ENCODE measurements around the gene ZNF41. TPM values are rescaled to one million over a fixed set of nuclear protein-coding genes. Genes with fewer than 3 reads are reported as not detected.

Gene ZNF41
- total RNA-seq, result 10 to 100 TPM in 3 of 4 donors, 1 to 10 TPM in 1; 4.9 to 14.7 (median 11.5) TPM

GRCh38 chrX:47482512-47483305, at the start of gene ZNF41:
TSS of gene ZNF41 (minus strand) at chrX:47483222. CDS start at chrX:47467481, 15,741 bp downstream.
- intact Hi-C loops (cut with DNase I; ENCODE audit: low total_unique reads), result no loop called here

DNA sequence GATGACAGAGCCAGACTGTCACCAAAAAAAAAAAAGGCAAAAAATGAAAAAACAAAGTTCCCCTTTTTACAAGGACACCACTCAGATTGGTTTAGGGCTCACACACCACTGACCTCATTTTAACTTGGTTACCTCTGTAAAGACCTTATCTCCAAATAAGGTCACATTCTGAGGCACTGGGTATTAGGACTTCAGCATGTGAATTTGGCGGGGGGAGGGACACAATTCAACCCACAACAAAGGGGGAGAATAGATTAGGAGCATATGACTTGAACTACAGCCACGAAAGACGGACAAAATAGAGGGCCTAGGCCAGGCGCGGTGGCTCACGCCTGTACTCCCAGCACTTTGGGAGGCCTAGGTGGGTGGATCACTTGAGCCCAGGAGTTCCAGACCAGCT, 47.0 kb upstream of the ZNF41 start:
- Histone ChIP-seq H3K36me3 (no peaks in the 10 kb centered on the region), H3K4me3 (no peak overlapping the region), H3K9me3 (no peaks in the 10 kb centered on the region), H3K27me3 (no peaks in the 10 kb centered on the region), H3K4me1 (no peaks in the 10 kb centered on the region), H3K27ac (no peak overlapping the region)
- no peak for TF ChIP-seq POLR2A (IDR thresholded peaks at IDR 0.05)
- TF ChIP-seq, protein P1, sequence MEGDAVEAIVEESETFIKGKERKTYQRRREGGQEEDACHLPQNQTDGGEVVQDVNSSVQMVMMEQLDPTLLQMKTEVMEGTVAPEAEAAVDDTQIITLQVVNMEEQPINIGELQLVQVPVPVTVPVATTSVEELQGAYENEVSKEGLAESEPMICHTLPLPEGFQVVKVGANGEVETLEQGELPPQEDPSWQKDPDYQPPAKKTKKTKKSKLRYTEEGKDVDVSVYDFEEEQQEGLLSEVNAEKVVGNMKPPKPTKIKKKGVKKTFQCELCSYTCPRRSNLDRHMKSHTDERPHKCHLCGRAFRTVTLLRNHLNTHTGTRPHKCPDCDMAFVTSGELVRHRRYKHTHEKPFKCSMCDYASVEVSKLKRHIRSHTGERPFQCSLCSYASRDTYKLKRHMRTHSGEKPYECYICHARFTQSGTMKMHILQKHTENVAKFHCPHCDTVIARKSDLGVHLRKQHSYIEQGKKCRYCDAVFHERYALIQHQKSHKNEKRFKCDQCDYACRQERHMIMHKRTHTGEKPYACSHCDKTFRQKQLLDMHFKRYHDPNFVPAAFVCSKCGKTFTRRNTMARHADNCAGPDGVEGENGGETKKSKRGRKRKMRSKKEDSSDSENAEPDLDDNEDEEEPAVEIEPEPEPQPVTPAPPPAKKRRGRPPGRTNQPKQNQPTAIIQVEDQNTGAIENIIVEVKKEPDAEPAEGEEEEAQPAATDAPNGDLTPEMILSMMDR (IDR thresholded peaks at IDR 0.05), result no peak
- DNase-seq, result no peak
- intact Hi-C loops (cut with DNase I; ENCODE audit: low total_unique reads), result no loop called here

More at GRCh38 chrX:47482512-47483305, at the start of gene ZNF41:
- H3K4me1 ChIP-seq, result no peaks in the 10 kb centered on the region
- H3K27ac ChIP-seq, result peak within 1 kb of the TSS; percentile 92 to 94
- peak within 1 kb of the TSS; percentile 57 for H3K4me3 ChIP-seq
- H3K9me3 ChIP-seq, result no peaks in the 10 kb centered on the region
- DNase-seq, result peak; percentile 68 to 70
- peaks cover 0 to 5% of the 10 kb centered on the region in 2 donors for H3K27me3 ChIP-seq
- TF ChIP-seq POLR2A (IDR thresholded peaks at IDR 0.05), result peak; percentile 42 to 47
- TF ChIP-seq, protein P1 (IDR thresholded peaks at IDR 0.05), result no peak
- H3K36me3 ChIP-seq, result no peaks in the 10 kb centered on the region

GRCh38 chrX:47529548-47529947, 46.5 kb upstream of the ZNF41 start:
- no peaks in the 10 kb centered on the region for H3K4me1 ChIP-seq
- TF ChIP-seq, protein P1 (IDR thresholded peaks at IDR 0.05), result no peak
- TF ChIP-seq POLR2A (IDR thresholded peaks at IDR 0.05), result no peak
- intact Hi-C loops (cut with DNase I; ENCODE audit: low total_unique reads), result no loop called here
- no peaks in the 10 kb centered on the region for H3K27me3 ChIP-seq
- no peaks in the 10 kb centered on the region for H3K36me3 ChIP-seq
- no peak overlapping the region for H3K27ac ChIP-seq
- H3K4me3 ChIP-seq, result no peak overlapping the region
- DNase-seq, result no peak
- H3K9me3 ChIP-seq, result no peaks in the 10 kb centered on the region

DNA sequence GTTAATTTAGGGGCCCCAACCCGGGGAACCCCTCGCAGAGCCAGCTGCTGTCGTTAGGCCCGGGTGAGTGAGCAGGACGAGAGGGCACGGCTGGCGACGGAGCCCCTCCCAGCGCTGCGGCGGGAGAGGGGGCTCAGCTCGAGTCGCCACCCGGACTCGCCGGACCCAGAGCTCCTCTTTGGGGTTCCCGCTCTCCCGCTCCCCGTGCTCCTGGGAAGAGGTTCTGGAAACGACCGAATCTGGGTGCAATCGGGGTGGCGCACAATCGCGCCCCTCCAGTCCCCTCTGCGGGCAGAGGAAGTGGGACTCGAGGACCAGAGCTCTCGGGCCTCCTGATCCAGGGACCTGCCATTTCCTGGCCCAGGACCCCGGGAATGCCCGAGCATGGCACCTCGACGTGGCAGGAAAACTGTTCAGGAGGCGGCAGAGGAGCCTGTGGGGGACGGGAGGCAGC, 40.7 kb upstream of the ZNF41 start:
- peak overlapping the region; percentile 34 to 39 for H3K4me3 ChIP-seq
- H3K36me3 ChIP-seq, result no peaks in the 10 kb centered on the region
- intact Hi-C loops (cut with DNase I; ENCODE audit: low total_unique reads), result no loop called here
- peak overlapping the region; percentile 26 to 41 for H3K27ac ChIP-seq
- H3K4me1 ChIP-seq, result no peaks in the 10 kb centered on the region
- no peaks in the 10 kb centered on the region for H3K27me3 ChIP-seq
- no peak for TF ChIP-seq POLR2A (IDR thresholded peaks at IDR 0.05)
- TF ChIP-seq, protein P1 (IDR thresholded peaks at IDR 0.05), result peak in 1 of 4 experiments; percentile 4
- no peak for DNase-seq
- H3K9me3 ChIP-seq, result peaks cover 0 to 3% of the 10 kb centered on the region in 2 donors

- peaks cover 0 to 3% of the 10 kb centered on the region in 2 donors for H3K9me3 ChIP-seq
- H3K4me3 ChIP-seq, result peak overlapping the region; percentile 34 to 39
- H3K27ac ChIP-seq, result peak overlapping the region; percentile 26 to 41
- intact Hi-C loops (cut with DNase I; ENCODE audit: low total_unique reads), result no loop called here
- no peaks in the 10 kb centered on the region for H3K4me1 ChIP-seq
- peak in 1 of 2 donors; percentile 14 for TF ChIP-seq POLR2A (IDR thresholded peaks at IDR 0.05)
- TF ChIP-seq, protein P1 (IDR thresholded peaks at IDR 0.05), result peak; percentile 69 to 88 (median 80)
- no peaks in the 10 kb centered on the region for H3K27me3 ChIP-seq
- H3K36me3 ChIP-seq, result no peaks in the 10 kb centered on the region
- DNase-seq, result peak; percentile 76 to 84
Measured at GRCh38 chrX:47523297-47523696, 40.3 kb upstream of the ZNF41 start.
